K562 (cell line): ENCODE measurements around the gene JSRP1. TPM values are rescaled to one million over a fixed set of nuclear protein-coding genes. Genes with fewer than 3 reads are reported as not detected.

ENCODE experiments used
- ATAC-seq: fragments of 200-7000 bp; cut with Tn5 transposase; 3 replicates; pipeline ENCODE4 v1.9.1; 2020; ENCODE audit warnings: moderate library complexity
- BruUV-seq: library from RNA; stranded (reverse); fragments of 400-500 nt; replicated peaks from 2 replicates; lab custom pipeline; 2021; lab: Mats Ljungman, UMichigan
- CTCF ChIA-PET: fragments of 300-600 bp; formaldehyde crosslinking; extraction: SDS; loops from one replicate; lab custom pipeline; 2021; ENCODE audit warnings: low intra/inter-chr PET ratio; lab: Yijun Ruan, JAX
- POLR2A ChIA-PET: fragments of 300-600, 350-650 bp; sonication (Branson Sonifier 250); formaldehyde crosslinking; extraction: SDS; loops from one replicate; lab custom pipeline; 2021; ENCODE audit warnings: antibody characterized with exemption, inconsistent platforms; lab: Yijun Ruan, JAX
- DNase-seq, 4 experiments: peaks; one replicate each; pipeline versions ENCODE4 v3.0.0 to v3.0.0-alpha.2; 2011 to 2018; ENCODE audit warnings: low spot score in 3 of 4, mixed read lengths in 3 of 4; ENCODE audit errors: extremely low read depth in 1 of 4
- FAIRE-seq: peaks from 2 replicates; lab custom pipeline; 2011; peaks lifted over from hg19 to GRCh38; lab: Jason Lieb, UNC
- H2AFZ ChIP-seq: 2 replicates; pipeline ENCODE4 v1.6.0; 2011; ENCODE audit warnings: low read depth, low read length, control low read depth, inconsistent platforms
- H3K27ac ChIP-seq: fragments of 200-600 bp; 3 replicates; pipeline ENCODE4 v1.8.0; 2011; ENCODE audit warnings: low read depth, mild to moderate bottlenecking, control low read depth, inconsistent platforms, low read length, moderate library complexity, mixed read lengths; ENCODE audit errors: extremely low read depth
- H3K27me3 ChIP-seq, 2 experiments: fragments of 300-600 bp in 1 of 2; 2 replicates in 1 of 2; 3 replicates in 1 of 2; pipeline versions ENCODE4 v1.6.0 to v1.8.0; 2011; ENCODE audit warnings: inconsistent platforms in 2 of 2, low read length in 2 of 2, mild to moderate bottlenecking in 1 of 2, mixed read lengths in 1 of 2, moderate library complexity in 1 of 2; ENCODE audit not compliant: control insufficient read depth in 2 of 2, insufficient read depth in 2 of 2
- H3K36me3 ChIP-seq: fragments of 300-600 bp; 3 replicates; pipeline ENCODE4 v1.8.0; 2011; ENCODE audit warnings: mild to moderate bottlenecking, low read length, inconsistent platforms; ENCODE audit not compliant: control insufficient read depth, insufficient read depth
- H3K4me1 ChIP-seq, 2 experiments: fragments of 200-600 bp in 1 of 2; replicated peaks in 1 of 2; 2 replicates in 1 of 2; 3 replicates in 1 of 2; pipeline versions ENCODE4 v1.5.1 to v1.8.0; 2011; ENCODE audit warnings: inconsistent platforms in 2 of 2, low read length in 2 of 2, mild to moderate bottlenecking in 1 of 2, mixed read lengths in 1 of 2, moderate library complexity in 1 of 2; ENCODE audit not compliant: control insufficient read depth in 2 of 2, insufficient read depth in 2 of 2
- H3K4me2 ChIP-seq: 2 replicates; pipeline ENCODE4 v1.6.1; 2011; ENCODE audit warnings: low read length, control low read depth, inconsistent platforms, mixed read lengths; ENCODE audit not compliant: insufficient read depth
- H3K4me3 ChIP-seq: fragments of 200-600 bp; sonication (generic), shearing (Covaris generic); 2 replicates; pipeline ENCODE4 v1.5.1; 2016; ENCODE audit warnings: control low read depth, inconsistent platforms
- H3K79me2 ChIP-seq: fragments of 200-600 bp; 3 replicates; pipeline ENCODE4 v1.8.0; 2011; ENCODE audit warnings: low read length, inconsistent platforms; ENCODE audit not compliant: control insufficient read depth, insufficient read depth
- H3K9ac ChIP-seq, 2 experiments: 2 replicates each; pipeline versions ENCODE4 v1.6.0 to v1.6.1; 2011; ENCODE audit warnings: low read depth in 2 of 2, low read length in 2 of 2, control low read depth in 1 of 2, inconsistent platforms in 1 of 2, mild to moderate bottlenecking in 1 of 2, mixed read lengths in 1 of 2; ENCODE audit not compliant: insufficient read depth in 1 of 2
- H3K9me1 ChIP-seq: one replicate; pipeline ENCODE4 v1.6.0; 2011; ENCODE audit warnings: inconsistent platforms, mild to moderate bottlenecking, low read length, moderate library complexity; ENCODE audit not compliant: control insufficient read depth, insufficient read depth
- H3K9me3 ChIP-seq: replicated peaks from 2 replicates; pipeline ENCODE4 v1.5.1; 2011; ENCODE audit warnings: low read depth, low read length, inconsistent platforms; ENCODE audit not compliant: control insufficient read depth, insufficient read depth
- H4K20me1 ChIP-seq: replicated peaks from 2 replicates; pipeline ENCODE4 v1.6.1; 2011; ENCODE audit warnings: low read length, inconsistent platforms, mixed read lengths; ENCODE audit not compliant: control insufficient read depth, insufficient read depth
- CEBPB ChIP-seq: fragments of 450-650 bp; IDR thresholded peaks from 2 replicates; pipeline ENCODE4 v1.6.1; 2016; ENCODE audit warnings: missing genetic modification characterization, missing compliant biosample characterization
- FIP1L1 ChIP-seq: fragments of 200-400 bp; formaldehyde crosslinking; IDR thresholded peaks from 2 replicates; pipeline ENCODE4 v1.6.1; 2018; ENCODE audit warnings: mild to moderate bottlenecking, low read depth, low read length; ENCODE audit not compliant: poor library complexity, severe bottlenecking
- MBD2 ChIP-seq: sonication (generic); IDR thresholded peaks from 2 replicates; pipeline ENCODE4 v1.6.1; 2016; ENCODE audit warnings: low read depth, borderline replicate concordance
- NFATC3 ChIP-seq: fragments of 450-650 bp; IDR thresholded peaks from 2 replicates; pipeline ENCODE4 v1.6.1; 2017; ENCODE audit warnings: mild to moderate bottlenecking
- POLR2B ChIP-seq: fragments of 450-650 bp; IDR thresholded peaks from 2 replicates; pipeline ENCODE4 v1.6.1; 2018; ENCODE audit warnings: low read depth; ENCODE audit not compliant: partially characterized antibody
- PTRF ChIP-seq: fragments of 450-650 bp; IDR thresholded peaks from 2 replicates; pipeline ENCODE4 v1.6.1; 2016; ENCODE audit warnings: mild to moderate bottlenecking, missing genetic modification characterization, missing compliant biosample characterization
- RBM39 ChIP-seq: fragments of 200-400 bp; formaldehyde crosslinking; optimal IDR thresholded peaks from 2 replicates; pipeline ENCODE3; 2018; ENCODE audit warnings: low read depth, low read length
- SRSF7 ChIP-seq: fragments of 200-400 bp; formaldehyde crosslinking; optimal IDR thresholded peaks from 2 replicates; pipeline ENCODE3; 2017; ENCODE audit warnings: mild to moderate bottlenecking, low read depth, low read length
- SRSF9 ChIP-seq: fragments of 200-400 bp; formaldehyde crosslinking; IDR thresholded peaks from 2 replicates; pipeline ENCODE4 v1.6.1; 2017; ENCODE audit warnings: low read depth, low read length, borderline replicate concordance
- WGBS: fragments of 100-300 bp; shearing (Covaris generic); methylation state at CpG from one replicate; pipeline ENCODE4 v1.1.6; 2016; ENCODE audit warnings: low coverage, mixed read lengths; ENCODE audit not compliant: insufficient coverage; ENCODE audit errors: missing lambda C conversion rate; 5-methylcytosine and 5-hydroxymethylcytosine counted together
- in situ Hi-C: fragments of 300-500 bp; cut with MboI; formaldehyde crosslinking; loops from 4 replicates; pipeline ENCODE4 v1.15.0; 2018; ENCODE audit warnings: inconsistent platforms, mixed read lengths
- intact Hi-C: fragments of 100-400 bp; cut with micrococcal nuclease; formaldehyde crosslinking; loops from 2 replicates; pipeline ENCODE4 v1.14.2; 2022
- polyA plus RNA-seq, 8 experiments: library from polyadenylated mRNA; depleted of rRNA in 4 of 8; stranded (reverse) in 5 of 8; unstranded in 3 of 8; fragments of >200 nt; fragmentation: Nextera tagmentation in 2 of 8; fragmentation: Illumina TruSeq in 1 of 8; extraction: Ambion mirVana in 2 of 8; extraction: Trizol in 1 of 8; gene quantifications; 2 replicates each; pipeline versions ENCODE4 v1.2.1 to v1.2.3, GENCODE V29; 2011 to 2014; ENCODE audit warnings: inconsistent platforms in 1 of 8, missing spikeins in 1 of 8
- total RNA-seq, 7 experiments: library from RNA; depleted of rRNA in 6 of 7; stranded (reverse); fragments of >200 nt in 6 of 7; fragmentation: Illumina TruSeq in 2 of 7; extraction: Trizol in 2 of 7; gene quantifications; 2 replicates each; pipeline versions ENCODE4 v1.2.1 to v1.2.3, GENCODE V29; 2011 to 2021; ENCODE audit warnings: low replicate concordance in 1 of 7
- TF ChIP-seq, protein P1 (sequence below), 3 experiments: fragments of 200-800 bp in 1 of 3; sonication (Bioruptor generic) in 1 of 3; sonication (generic) in 1 of 3; formaldehyde crosslinking in 1 of 3; IDR thresholded peaks; 2 replicates each; pipeline versions ENCODE4 v1.6.1 to v1.8.0; 2016 to 2022; ENCODE audit warnings: mild to moderate bottlenecking in 2 of 3, missing compliant biosample characterization in 2 of 3, missing genetic modification characterization in 2 of 3, missing genetic modification reagents in 1 of 3
- TF ChIP-seq, protein P2 (sequence below): sonication (generic); formaldehyde crosslinking; IDR thresholded peaks from 2 replicates; pipeline ENCODE4 v1.8.0; 2023; ENCODE audit warnings: mild to moderate bottlenecking, missing genetic modification reagents
- TF ChIP-seq, protein P3 (sequence below): sonication (generic); formaldehyde crosslinking; IDR thresholded peaks from 2 replicates; pipeline ENCODE4 v1.8.1; 2023; ENCODE audit warnings: mild to moderate bottlenecking, missing genetic modification reagents
- TF ChIP-seq, protein P4 (sequence below), 3 experiments: IDR thresholded peaks in 2 of 3; conservative IDR thresholded peaks in 1 of 3; 2 replicates each; pipeline ENCODE4 v1.5.1; 2011 to 2012; ENCODE audit warnings: low read length in 3 of 3, mild to moderate bottlenecking in 3 of 3, control low read depth in 2 of 3, improper control_type of control experiment in 1 of 3, inconsistent platforms in 1 of 3, low read depth in 1 of 3, mixed read lengths in 1 of 3, moderate library complexity in 1 of 3; ENCODE audit not compliant: insufficient read depth in 2 of 3

The JSRP1 gene
- total and polyA plus RNA-seq, 9 of the 15 experiments (the other 6 are each of a cell fraction or from before 2014, with no cell fraction given) = 0.08 to 1.2 (median 0.51) TPM; not detected in 4

DNA sequence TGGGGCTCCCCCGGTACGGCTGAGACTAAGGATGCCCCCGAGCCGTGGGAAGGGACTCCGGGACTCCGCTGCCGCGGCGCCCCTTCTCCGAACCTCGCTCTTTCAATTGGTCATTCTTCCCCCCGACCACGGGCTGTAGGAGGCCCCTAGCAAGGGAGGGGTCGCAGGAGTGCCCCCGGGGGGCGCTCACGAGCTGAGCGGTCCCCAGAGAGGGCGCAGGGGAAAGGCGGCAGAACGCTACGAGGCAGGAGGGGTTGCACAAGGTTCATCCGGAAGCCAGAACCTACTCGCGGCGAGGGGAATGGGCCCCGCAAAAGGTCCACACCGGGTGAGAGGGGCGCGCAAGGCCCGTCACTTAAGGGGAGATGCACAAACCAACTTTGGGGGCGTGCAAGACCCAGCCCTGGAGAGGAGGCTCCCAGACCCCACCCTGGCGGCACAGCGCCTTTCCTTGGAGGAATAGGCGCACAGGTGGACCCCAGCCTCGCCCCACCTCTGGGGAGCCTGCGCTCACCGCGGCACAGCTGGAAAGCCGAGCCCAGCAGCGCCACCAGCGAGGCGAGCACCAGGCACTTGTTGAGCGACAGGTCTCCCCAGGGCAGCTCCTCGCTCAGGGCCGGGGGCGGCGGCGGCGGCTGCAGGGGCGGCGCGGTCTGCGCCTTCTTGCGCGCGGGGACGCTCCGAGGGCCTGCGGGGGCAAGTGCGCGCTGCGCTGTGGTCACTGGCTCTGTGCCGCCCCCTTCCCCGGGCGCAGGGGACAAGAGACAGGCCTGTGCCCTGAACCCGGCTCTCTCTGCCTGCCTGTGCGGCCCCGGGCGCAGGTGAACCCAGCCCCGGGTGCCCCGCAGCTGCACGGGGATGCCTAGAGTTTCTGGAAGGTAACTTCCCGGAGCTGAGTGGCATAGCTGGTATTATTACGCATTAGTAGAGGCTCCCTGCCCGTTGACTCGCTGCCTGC is 2.8 kb downstream of the JSRP1 start:
- intact Hi-C loops (no loop called here), in situ Hi-C loops (no loop called here)
- no peaks in the 10 kb centered on the region for H3K79me2 ChIP-seq
- DNase-seq = no peak
- no peaks in the 10 kb centered on the region for H3K9me3 ChIP-seq
- no peaks in the 10 kb centered on the region for H3K27me3 ChIP-seq
- no peak overlapping the region for H3K4me3 ChIP-seq
- WGBS = 82% methylated on average over 42 of the region's 77 CpGs
- CTCF ChIA-PET = no interaction called here
- no peak for ATAC-seq
- H3K9ac ChIP-seq = peak overlapping the region in 1 of 2 experiments; percentile 45; a peak in 1 of 4 replicates
- no peak for FAIRE-seq
- H3K27ac ChIP-seq = no peak overlapping the region
- H3K36me3 ChIP-seq = peaks cover 11% of the 10 kb centered on the region; the same call in 1 of the 3 replicates
- peaks cover 0 to 69% of the 10 kb centered on the region in 2 experiments; a peak in 2 of 5 replicates for H3K4me1 ChIP-seq
- H3K9me1 ChIP-seq = no peaks in the 10 kb centered on the region
- H2AFZ ChIP-seq = no peak overlapping the region
- POLR2A ChIA-PET = interaction anchor here (1.0 to 1.7 kb wide), 4 partner anchors 8 to 18 kb away, joined by 3 to 9 read pairs (median 6); no protein-coding TSS in a partner anchor
- no peaks in the 10 kb centered on the region for H4K20me1 ChIP-seq
- BruUV-seq = no TSS peak
- H3K4me2 ChIP-seq = no peak overlapping the region
- TF ChIP-seq, protein P1, sequence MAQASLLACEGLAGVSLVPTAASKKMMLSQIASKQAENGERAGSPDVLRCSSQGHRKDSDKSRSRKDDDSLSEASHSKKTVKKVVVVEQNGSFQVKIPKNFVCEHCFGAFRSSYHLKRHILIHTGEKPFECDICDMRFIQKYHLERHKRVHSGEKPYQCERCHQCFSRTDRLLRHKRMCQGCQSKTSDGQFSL (CRISPR knock-in tag; IDR thresholded peaks at IDR 0.05) = no peak
- TF ChIP-seq, protein P1 (tag; IDR thresholded peaks at IDR 0.05) = no peak
- TF ChIP-seq, protein P2, sequence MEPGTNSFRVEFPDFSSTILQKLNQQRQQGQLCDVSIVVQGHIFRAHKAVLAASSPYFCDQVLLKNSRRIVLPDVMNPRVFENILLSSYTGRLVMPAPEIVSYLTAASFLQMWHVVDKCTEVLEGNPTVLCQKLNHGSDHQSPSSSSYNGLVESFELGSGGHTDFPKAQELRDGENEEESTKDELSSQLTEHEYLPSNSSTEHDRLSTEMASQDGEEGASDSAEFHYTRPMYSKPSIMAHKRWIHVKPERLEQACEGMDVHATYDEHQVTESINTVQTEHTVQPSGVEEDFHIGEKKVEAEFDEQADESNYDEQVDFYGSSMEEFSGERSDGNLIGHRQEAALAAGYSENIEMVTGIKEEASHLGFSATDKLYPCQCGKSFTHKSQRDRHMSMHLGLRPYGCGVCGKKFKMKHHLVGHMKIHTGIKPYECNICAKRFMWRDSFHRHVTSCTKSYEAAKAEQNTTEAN = no peak
- TF ChIP-seq SRSF9 (no peak), POLR2B (no peak), PTRF (tag) (no peak), NFATC3 (no peak), FIP1L1 (peak; percentile 32), MBD2 (0 out of 2 replicates have a peak, but pooled peaks have one; percentile 10), RBM39 (no peak), SRSF7 (no peak), CEBPB (tag) (no peak)
- TF ChIP-seq, protein P3, sequence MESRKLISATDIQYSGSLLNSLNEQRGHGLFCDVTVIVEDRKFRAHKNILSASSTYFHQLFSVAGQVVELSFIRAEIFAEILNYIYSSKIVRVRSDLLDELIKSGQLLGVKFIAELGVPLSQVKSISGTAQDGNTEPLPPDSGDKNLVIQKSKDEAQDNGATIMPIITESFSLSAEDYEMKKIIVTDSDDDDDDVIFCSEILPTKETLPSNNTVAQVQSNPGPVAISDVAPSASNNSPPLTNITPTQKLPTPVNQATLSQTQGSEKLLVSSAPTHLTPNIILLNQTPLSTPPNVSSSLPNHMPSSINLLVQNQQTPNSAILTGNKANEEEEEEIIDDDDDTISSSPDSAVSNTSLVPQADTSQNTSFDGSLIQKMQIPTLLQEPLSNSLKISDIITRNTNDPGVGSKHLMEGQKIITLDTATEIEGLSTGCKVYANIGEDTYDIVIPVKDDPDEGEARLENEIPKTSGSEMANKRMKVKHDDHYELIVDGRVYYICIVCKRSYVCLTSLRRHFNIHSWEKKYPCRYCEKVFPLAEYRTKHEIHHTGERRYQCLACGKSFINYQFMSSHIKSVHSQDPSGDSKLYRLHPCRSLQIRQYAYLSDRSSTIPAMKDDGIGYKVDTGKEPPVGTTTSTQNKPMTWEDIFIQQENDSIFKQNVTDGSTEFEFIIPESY (CRISPR knock-in tag) = peak; percentile 79
- TF ChIP-seq, protein P4, sequence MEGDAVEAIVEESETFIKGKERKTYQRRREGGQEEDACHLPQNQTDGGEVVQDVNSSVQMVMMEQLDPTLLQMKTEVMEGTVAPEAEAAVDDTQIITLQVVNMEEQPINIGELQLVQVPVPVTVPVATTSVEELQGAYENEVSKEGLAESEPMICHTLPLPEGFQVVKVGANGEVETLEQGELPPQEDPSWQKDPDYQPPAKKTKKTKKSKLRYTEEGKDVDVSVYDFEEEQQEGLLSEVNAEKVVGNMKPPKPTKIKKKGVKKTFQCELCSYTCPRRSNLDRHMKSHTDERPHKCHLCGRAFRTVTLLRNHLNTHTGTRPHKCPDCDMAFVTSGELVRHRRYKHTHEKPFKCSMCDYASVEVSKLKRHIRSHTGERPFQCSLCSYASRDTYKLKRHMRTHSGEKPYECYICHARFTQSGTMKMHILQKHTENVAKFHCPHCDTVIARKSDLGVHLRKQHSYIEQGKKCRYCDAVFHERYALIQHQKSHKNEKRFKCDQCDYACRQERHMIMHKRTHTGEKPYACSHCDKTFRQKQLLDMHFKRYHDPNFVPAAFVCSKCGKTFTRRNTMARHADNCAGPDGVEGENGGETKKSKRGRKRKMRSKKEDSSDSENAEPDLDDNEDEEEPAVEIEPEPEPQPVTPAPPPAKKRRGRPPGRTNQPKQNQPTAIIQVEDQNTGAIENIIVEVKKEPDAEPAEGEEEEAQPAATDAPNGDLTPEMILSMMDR (IDR thresholded peaks at IDR 0.05 in 2 of 3, conservative IDR thresholded peaks at IDR 0.05 in 1 of 3; ENCODE audit: insufficient read depth in 2 of 3, low read depth in 1 of 3, low read length in 3 of 3) = peak in 1 of 3 experiments; percentile 8; a peak in 1 of 6 replicates
